Neuronal stem cell (in vitro differentiated cells): ENCODE measurements around the gene GRIP2.

Experiments used
- DNase-seq: peaks from one replicate; pipeline ENCODE4 v3.0.0-alpha.2; 2013; ENCODE audit warnings: low spot score
- H2AFZ ChIP-seq: one replicate; pipeline ENCODE4 v1.6.1; 2013; ENCODE audit warnings: mild to moderate bottlenecking, low read length, inconsistent platforms
- H2AK5ac ChIP-seq: 2 replicates; pipeline ENCODE4 v1.6.1; 2013; ENCODE audit warnings: low read depth, mild to moderate bottlenecking, inconsistent platforms, low read length, moderate library complexity, mixed read lengths
- H2BK120ac ChIP-seq: 2 replicates; pipeline ENCODE4 v1.6.1; 2013; ENCODE audit warnings: low read depth, mild to moderate bottlenecking, inconsistent platforms, low read length, moderate library complexity, mixed read lengths
- H2BK12ac ChIP-seq: one replicate; pipeline ENCODE4 v1.6.1; 2013; ENCODE audit warnings: low read length, inconsistent platforms
- H2BK15ac ChIP-seq: 2 replicates; pipeline ENCODE4 v1.6.1; 2013; ENCODE audit warnings: mild to moderate bottlenecking, low read length, inconsistent platforms, mixed read lengths
- H2BK5ac ChIP-seq: one replicate; pipeline ENCODE4 v1.6.1; 2013; ENCODE audit warnings: inconsistent platforms, mild to moderate bottlenecking, low read length, moderate library complexity
- H3K14ac ChIP-seq: one replicate; pipeline ENCODE4 v1.6.1; 2013; ENCODE audit warnings: low read length, inconsistent platforms
- H3K18ac ChIP-seq: 2 replicates; pipeline ENCODE4 v1.6.1; 2013; ENCODE audit warnings: low read length, inconsistent platforms
- H3K23ac ChIP-seq: 2 replicates; pipeline ENCODE4 v1.6.1; 2013; ENCODE audit warnings: low read depth, mild to moderate bottlenecking, mixed read lengths, low read length, inconsistent platforms; ENCODE audit not compliant: poor library complexity
- H3K27ac ChIP-seq: replicated peaks from 3 replicates; pipeline ENCODE4 v1.5.1; 2013; ENCODE audit warnings: low read length, inconsistent platforms
- H3K27me3 ChIP-seq, 3 experiments: 2 replicates each; pipeline ENCODE4 v1.6.1; 2013; ENCODE audit warnings: low read length in 3 of 3, mild to moderate bottlenecking in 2 of 3, inconsistent platforms in 1 of 3, low read depth in 1 of 3, mixed read lengths in 1 of 3, moderate library complexity in 1 of 3; ENCODE audit not compliant: control insufficient read depth in 3 of 3, insufficient read depth in 3 of 3
- H3K36me3 ChIP-seq, 2 donors: replicated peaks in 1 of 2; 2 replicates each; pipeline ENCODE4 v1.6.1; 2013; ENCODE audit warnings: low read length in 2 of 2; ENCODE audit not compliant: control insufficient read depth in 2 of 2, insufficient read depth in 2 of 2
- H3K4ac ChIP-seq: 2 replicates; pipeline ENCODE4 v1.6.1; 2013; ENCODE audit warnings: inconsistent platforms, mild to moderate bottlenecking, low read length, moderate library complexity
- H3K4me1 ChIP-seq, 2 donors: 1 replicate in 1 of 2; 2 replicates in 1 of 2; pipeline ENCODE4 v1.6.1; 2013; ENCODE audit warnings: low read length in 2 of 2, low read depth in 1 of 2; ENCODE audit not compliant: control insufficient read depth in 2 of 2, insufficient read depth in 1 of 2
- H3K4me2 ChIP-seq: one replicate; pipeline ENCODE4 v1.6.1; 2013; ENCODE audit warnings: mild to moderate bottlenecking, low read length, inconsistent platforms; ENCODE audit not compliant: insufficient read depth, poor library complexity, severe bottlenecking
- H3K4me3 ChIP-seq, 2 donors: 2 replicates each; pipeline ENCODE4 v1.5.1; 2013; ENCODE audit warnings: low read length in 2 of 2, mild to moderate bottlenecking in 2 of 2, inconsistent platforms in 1 of 2, moderate library complexity in 1 of 2
- H3K79me1 ChIP-seq: one replicate; pipeline ENCODE4 v1.6.1; 2013; ENCODE audit warnings: low read depth, mild to moderate bottlenecking, inconsistent platforms, low read length, moderate library complexity
- H3K9ac ChIP-seq: one replicate; pipeline ENCODE4 v1.6.1; 2013; ENCODE audit warnings: mild to moderate bottlenecking, low read depth, low read length, inconsistent platforms; ENCODE audit not compliant: poor library complexity
- H3K9me3 ChIP-seq, 2 donors: replicated peaks in 1 of 2; 2 replicates each; pipeline versions ENCODE3 to v1.6.1; 2013; ENCODE audit warnings: low read length in 2 of 2, mild to moderate bottlenecking in 2 of 2, inconsistent platforms in 1 of 2, low read depth in 1 of 2, mixed read lengths in 1 of 2, moderate library complexity in 1 of 2; ENCODE audit not compliant: control insufficient read depth in 2 of 2, insufficient read depth in 1 of 2
- H4K8ac ChIP-seq: one replicate; pipeline ENCODE4 v1.6.1; 2013; ENCODE audit warnings: low read depth, mild to moderate bottlenecking, inconsistent platforms, low read length, moderate library complexity
- H4K91ac ChIP-seq: one replicate; pipeline ENCODE4 v1.6.1; 2013; ENCODE audit warnings: low read length, low read depth, mild to moderate bottlenecking, inconsistent platforms; ENCODE audit not compliant: poor library complexity
- WGBS, 2 donors: extraction: QIAGEN DNeasy Blood & Tissue Kit; methylation state at CpG; one replicate each; pipeline ENCODE4 v1.1.7; 2013; ENCODE audit warnings: missing lambda C conversion rate in 2 of 2, mixed read lengths in 1 of 2; ENCODE audit not compliant: insufficient read length in 2 of 2, insufficient replicate concordance in 1 of 2; ENCODE audit errors: extremely low coverage in 2 of 2; 5-methylcytosine and 5-hydroxymethylcytosine counted together

The GRIP2 gene

GRCh38 chr3:14494973-14495300 lies 45.2 kb downstream of the GRIP2 start:
- Histone ChIP-seq H4K8ac (no peak overlapping the region), H2BK12ac (no peak overlapping the region), H2AK5ac (peak overlapping the region; percentile 87), H3K9ac (no peak overlapping the region), H3K79me1 (no peaks in the 10 kb centered on the region), H3K36me3 (peaks cover 0 to 3% of the 10 kb centered on the region in 2 donors), H3K4me2 (no peak overlapping the region), H2AFZ (no peak overlapping the region), H3K23ac (peak overlapping the region; percentile 8), H3K27ac (no peak overlapping the region), H3K14ac (no peak overlapping the region), H3K4me1 (peaks cover 0 to 3% of the 10 kb centered on the region in 2 donors), H2BK5ac (no peak overlapping the region), H3K27me3 (peaks cover 0 to 2% (median 0%) of the 10 kb centered on the region in 3 experiments), H3K18ac (peak overlapping the region; percentile 20), H3K4ac (no peak overlapping the region), H3K9me3 (no peaks in the 10 kb centered on the region), H4K91ac (no peak overlapping the region), H2BK120ac (no peak overlapping the region), H2BK15ac (no peak overlapping the region), H3K4me3 (no peak overlapping the region)
- WGBS, 2 donors, result no CpG with 5 or more reads among the region's 5 CpGs
- no peak for DNase-seq

- Histone ChIP-seq H3K79me1 (no peaks in the 10 kb centered on the region), H3K36me3 (peaks cover 0 to 5% of the 10 kb centered on the region in 2 donors), H3K4ac (no peak overlapping the region), H3K23ac (peak overlapping the region; percentile 8), H2AK5ac (peak overlapping the region; percentile 87), H4K91ac (no peak overlapping the region), H2BK15ac (no peak overlapping the region), H2AFZ (no peak overlapping the region), H3K4me1 (peaks cover 0 to 3% of the 10 kb centered on the region in 2 donors), H3K4me2 (no peak overlapping the region), H2BK12ac (peak overlapping the region; percentile 23), H2BK5ac (peak overlapping the region; percentile 16), H3K18ac (peak overlapping the region; percentile 61), H3K4me3 (no peak overlapping the region), H4K8ac (no peak overlapping the region), H3K27me3 (peaks cover 0 to 2% (median 0%) of the 10 kb centered on the region in 3 experiments), H2BK120ac (no peak overlapping the region), H3K9ac (peak overlapping the region; percentile 57), H3K14ac (peak overlapping the region; percentile 67), H3K27ac (no peak overlapping the region), H3K9me3 (no peaks in the 10 kb centered on the region)
- WGBS, 2 donors, result no CpG with 5 or more reads among the region's 17 CpGs
- DNase-seq, result no peak
Observed at GRCh38 chr3:14494279-14494972, 45.7 kb downstream of the GRIP2 start.

GRCh38 chr3:14492948-14493881 lies 46.9 kb downstream of the GRIP2 start:
- Histone ChIP-seq H2BK12ac (no peak overlapping the region), H2BK15ac (no peak overlapping the region), H3K14ac (no peak overlapping the region), H3K9me3 (no peaks in the 10 kb centered on the region), H3K23ac (no peak overlapping the region), H3K9ac (peak overlapping the region; percentile 45), H3K27ac (no peak overlapping the region), H3K18ac (peak overlapping the region; percentile 19), H3K4me2 (no peak overlapping the region), H2BK120ac (no peak overlapping the region), H3K4me3 (peak overlapping the region in 1 of 2 donors; percentile 30), H2AK5ac (no peak overlapping the region), H3K4me1 (peaks cover 3% of the 10 kb centered on the region in 2 donors), H4K91ac (peak overlapping the region; percentile 46), H3K79me1 (no peaks in the 10 kb centered on the region), H2BK5ac (peak overlapping the region; percentile 63), H3K4ac (no peak overlapping the region), H4K8ac (no peak overlapping the region), H3K27me3 (peaks cover 0 to 2% (median 0%) of the 10 kb centered on the region in 3 experiments), H3K36me3 (peaks cover 0 to 7% of the 10 kb centered on the region in 2 donors), H2AFZ (no peak overlapping the region)
- WGBS, 2 donors, result no CpG with 5 or more reads among the region's 31 CpGs
- no peak for DNase-seq
